Mucosa of descending colon (tissue), 3 donors: Measurements from ENCODE around the gene LYPD6B. TPM values are rescaled to one million over a fixed set of nuclear protein-coding genes. Genes with fewer than 3 reads are reported as not detected.

ENCODE experiments used
- ATAC-seq: fragments of 200-7000 bp; cut with Tn5 transposase; one replicate; pipeline ENCODE4 v1.9.1; 2020; ENCODE audit warnings: mild to moderate bottlenecking, moderate library complexity
- DNase-seq, 3 donors: peaks; one replicate each; pipeline ENCODE4 v3.0.0-alpha.2; 2020
- H3K36me3 ChIP-seq: fragments of 200-600 bp; one replicate; pipeline ENCODE4 v1.8.0; 2021; ENCODE audit warnings: low read depth, mild to moderate bottlenecking
- H3K4me1 ChIP-seq: fragments of 200-600 bp; one replicate; pipeline ENCODE4 v1.8.0; 2021; ENCODE audit warnings: low read depth, mild to moderate bottlenecking
- H3K4me3 ChIP-seq: fragments of 200-600 bp; one replicate; pipeline ENCODE4 v1.8.0; 2021; ENCODE audit warnings: mild to moderate bottlenecking
- H3K9me3 ChIP-seq: fragments of 200-600 bp; one replicate; pipeline ENCODE4 v1.8.0; 2021; ENCODE audit warnings: mild to moderate bottlenecking
- intact Hi-C, 2 donors: fragments of 100-400 bp; cut with DNase I in 1 of 2; cut with micrococcal nuclease in 1 of 2; formaldehyde crosslinking; loops; one replicate each; pipeline versions ENCODE4 v1.11.0 to v1.11.1; 2022; cut with DNase I, micrococcal nuclease
- total RNA-seq, 3 donors: library from RNA; stranded (reverse); fragmentation: NEBNext Ultra II Directional in 2 of 3; extraction: Animal tissue kit (Norgen Biotek cat#: 25700) in 2 of 3; gene quantifications; one replicate each; pipeline versions ENCODE4 v1.2.1 to v1.2.4, GENCODE V29; 2021 to 2023
- TF ChIP-seq, protein P1 (sequence below): fragments of 200-600 bp; IDR thresholded peaks from one replicate; pipeline ENCODE4 v1.8.0; 2022; ENCODE audit warnings: antibody characterized with exemption, mild to moderate bottlenecking
- donor health status: DM: no; HTN: no; CAD: no; lungs with moderate emphysema.
- donor health status: DM: no; HTN: no; CAD: no.
- donor health status: DM: no; HTN: yes; CAD: no.

The LYPD6B gene
- total RNA-seq, 3 donors from 2014 or later = 0.28 to 1.7 (median 1.1) TPM

DNA sequence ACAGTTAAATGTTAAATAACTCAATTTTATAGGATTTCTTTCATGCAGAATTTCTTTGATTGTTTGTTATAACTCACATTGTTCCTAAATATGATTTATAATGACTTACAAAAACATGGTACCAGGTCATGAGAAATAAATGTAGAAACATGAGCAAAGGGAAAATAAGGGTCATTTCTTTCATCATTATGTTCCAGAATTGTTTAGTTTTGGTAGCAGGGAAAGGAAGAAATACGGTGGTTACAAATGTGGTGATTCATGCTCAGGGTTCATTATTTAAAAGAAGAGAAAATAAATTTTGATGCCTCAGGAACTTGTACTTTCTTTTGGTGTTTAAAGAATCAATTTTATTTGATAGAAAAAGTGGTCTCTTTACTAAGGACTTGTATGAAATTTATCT is 4.4 kb downstream of the LYPD6B start:
- Histone ChIP-seq H3K9me3 (no peaks in the 10 kb centered on the region), H3K36me3 (no peaks in the 10 kb centered on the region), H3K4me3 (no peak overlapping the region), H3K4me1 (peaks cover 4% of the 10 kb centered on the region)
- ATAC-seq (no peak), DNase-seq (no peak)
- TF ChIP-seq, protein P1, sequence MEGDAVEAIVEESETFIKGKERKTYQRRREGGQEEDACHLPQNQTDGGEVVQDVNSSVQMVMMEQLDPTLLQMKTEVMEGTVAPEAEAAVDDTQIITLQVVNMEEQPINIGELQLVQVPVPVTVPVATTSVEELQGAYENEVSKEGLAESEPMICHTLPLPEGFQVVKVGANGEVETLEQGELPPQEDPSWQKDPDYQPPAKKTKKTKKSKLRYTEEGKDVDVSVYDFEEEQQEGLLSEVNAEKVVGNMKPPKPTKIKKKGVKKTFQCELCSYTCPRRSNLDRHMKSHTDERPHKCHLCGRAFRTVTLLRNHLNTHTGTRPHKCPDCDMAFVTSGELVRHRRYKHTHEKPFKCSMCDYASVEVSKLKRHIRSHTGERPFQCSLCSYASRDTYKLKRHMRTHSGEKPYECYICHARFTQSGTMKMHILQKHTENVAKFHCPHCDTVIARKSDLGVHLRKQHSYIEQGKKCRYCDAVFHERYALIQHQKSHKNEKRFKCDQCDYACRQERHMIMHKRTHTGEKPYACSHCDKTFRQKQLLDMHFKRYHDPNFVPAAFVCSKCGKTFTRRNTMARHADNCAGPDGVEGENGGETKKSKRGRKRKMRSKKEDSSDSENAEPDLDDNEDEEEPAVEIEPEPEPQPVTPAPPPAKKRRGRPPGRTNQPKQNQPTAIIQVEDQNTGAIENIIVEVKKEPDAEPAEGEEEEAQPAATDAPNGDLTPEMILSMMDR = no peak
- intact Hi-C loops = no loop called here

DNA sequence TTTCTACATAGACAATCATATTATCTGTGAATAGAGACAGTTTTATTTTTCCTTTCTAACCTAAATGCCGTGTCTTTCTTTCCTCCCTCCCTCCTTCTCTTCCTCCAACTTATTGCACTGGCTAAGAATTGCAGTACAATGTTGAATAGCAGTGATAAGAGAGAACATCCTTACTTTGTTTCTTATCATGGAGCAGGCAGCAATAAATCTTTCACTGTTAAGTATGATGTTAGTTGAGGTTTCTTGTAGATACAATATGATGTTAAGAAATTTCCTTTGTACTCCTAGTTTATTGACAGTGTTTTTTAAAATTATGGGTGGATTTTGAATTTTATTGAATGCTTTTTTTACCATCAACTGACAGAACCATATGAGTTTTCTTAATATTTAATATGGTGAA is 6.0 kb downstream of the LYPD6B start:
- no peaks in the 10 kb centered on the region for H3K36me3 ChIP-seq
- H3K9me3 ChIP-seq = no peaks in the 10 kb centered on the region
- TF ChIP-seq, protein P1 = no peak
- no peaks in the 10 kb centered on the region for H3K4me1 ChIP-seq
- intact Hi-C loops = no loop called here
- ATAC-seq = no peak
- no peak for DNase-seq
- H3K4me3 ChIP-seq = no peak overlapping the region

DNA sequence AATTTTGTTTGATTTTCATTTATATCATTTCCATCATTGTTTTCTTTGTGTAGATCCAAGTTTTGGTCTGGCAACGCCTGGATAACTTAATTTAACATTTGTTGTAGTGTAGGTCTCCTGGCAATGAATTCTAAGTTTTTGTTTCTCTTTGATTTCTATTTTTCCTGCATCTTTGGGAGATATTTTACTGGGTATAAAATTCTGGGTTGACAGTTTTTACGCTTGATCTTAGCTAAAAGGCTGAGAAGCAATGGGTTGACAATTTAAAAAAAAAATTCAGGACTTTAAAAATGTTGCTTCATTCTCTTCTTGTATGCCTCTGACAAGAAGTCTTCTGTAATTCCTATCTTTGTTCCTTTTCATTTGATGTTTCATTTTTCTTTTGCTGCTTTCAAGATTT is 8.6 kb downstream of the LYPD6B start:
- DNase-seq (no peak), ATAC-seq (no peak)
- H3K4me3 ChIP-seq = no peak overlapping the region
- TF ChIP-seq, protein P1 = no peak
- H3K36me3 ChIP-seq = no peaks in the 10 kb centered on the region
- H3K9me3 ChIP-seq = no peaks in the 10 kb centered on the region
- intact Hi-C loops = no loop called here
- H3K4me1 ChIP-seq = no peaks in the 10 kb centered on the region

DNA sequence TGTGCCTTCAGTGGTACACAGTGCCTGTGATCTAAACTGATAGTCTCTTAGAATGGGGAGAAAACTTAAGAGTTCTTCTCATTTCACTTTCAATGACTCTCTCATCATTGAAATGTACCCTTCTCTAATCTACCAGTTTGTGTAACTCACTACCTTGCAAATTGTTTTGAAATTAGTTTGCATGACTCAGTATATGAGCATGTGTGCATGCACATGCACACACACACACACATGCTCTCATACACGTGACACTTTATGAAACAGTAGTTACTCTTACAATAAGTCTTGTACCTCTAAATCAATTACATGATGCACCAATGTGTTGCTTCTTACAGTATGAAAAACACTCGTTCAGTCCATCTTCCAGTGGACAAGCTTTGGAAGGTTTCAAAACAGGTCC is 10.6 kb downstream of the LYPD6B start:
- ATAC-seq (no peak), DNase-seq (no peak)
- Histone ChIP-seq H3K4me3 (no peak overlapping the region), H3K4me1 (no peaks in the 10 kb centered on the region), H3K9me3 (no peaks in the 10 kb centered on the region), H3K36me3 (no peaks in the 10 kb centered on the region)
- intact Hi-C loops = no loop called here
- TF ChIP-seq, protein P1 = no peak

DNA sequence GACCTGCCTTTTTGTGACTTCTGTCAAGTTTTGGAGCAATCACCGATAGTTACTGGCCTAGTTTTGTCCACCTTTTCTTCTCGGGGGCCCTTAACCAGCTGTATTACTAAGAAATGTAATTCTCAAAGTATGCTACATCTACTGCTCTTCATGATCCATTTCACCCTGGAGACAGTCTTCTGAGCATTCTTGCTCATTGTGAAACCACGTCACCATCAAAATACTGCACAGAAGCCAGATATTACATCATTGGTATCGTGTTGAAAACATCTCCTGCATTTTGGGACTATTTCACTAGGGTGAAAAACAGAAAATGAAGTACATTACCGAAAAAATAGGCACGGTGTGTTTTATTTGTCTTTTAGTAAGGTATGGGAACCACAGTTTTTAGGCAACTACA is 11.7 kb downstream of the LYPD6B start:
- no peaks in the 10 kb centered on the region for H3K9me3 ChIP-seq
- H3K4me3 ChIP-seq = no peak overlapping the region
- ATAC-seq (no peak), DNase-seq (no peak)
- H3K36me3 ChIP-seq = no peaks in the 10 kb centered on the region
- intact Hi-C loops = no loop called here
- TF ChIP-seq, protein P1 = no peak
- no peaks in the 10 kb centered on the region for H3K4me1 ChIP-seq

DNA sequence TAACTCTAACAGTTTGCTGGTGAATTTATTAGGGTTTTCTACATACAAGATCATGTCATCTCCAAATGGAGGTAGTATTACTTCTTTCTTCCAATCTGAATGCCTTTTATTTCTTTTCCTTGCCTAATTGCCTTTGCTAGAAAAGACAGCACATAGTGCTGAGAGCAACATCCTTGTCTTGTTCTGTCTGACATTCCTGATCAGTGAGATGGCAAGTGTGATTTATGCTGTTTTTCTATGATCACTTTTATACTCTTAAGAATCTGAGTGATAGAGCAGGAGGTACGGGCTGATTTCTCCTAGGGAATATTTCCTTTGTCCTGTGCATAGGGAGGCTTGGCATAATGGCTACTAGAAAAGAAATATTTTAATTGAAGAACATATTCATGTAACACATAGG is 17.3 kb downstream of the LYPD6B start:
- no peak for DNase-seq

More for the DNA sequence above, 17.3 kb downstream of the LYPD6B start:
- intact Hi-C loops = no loop called here
- TF ChIP-seq, protein P1 = no peak
- no peak overlapping the region for H3K4me3 ChIP-seq
- ATAC-seq = no peak
- H3K9me3 ChIP-seq = no peaks in the 10 kb centered on the region
- no peaks in the 10 kb centered on the region for H3K4me1 ChIP-seq
- H3K36me3 ChIP-seq = no peaks in the 10 kb centered on the region
